GM18526 (cell line): ENCODE data around the gene RFX4.

Experiments used
- POLR2A ChIP-seq: IDR thresholded peaks from 3 replicates; pipeline ENCODE4 v1.6.1; 2011; ENCODE audit not compliant: insufficient read length; ENCODE audit errors: extremely low read depth

RFX4 gene

DNA sequence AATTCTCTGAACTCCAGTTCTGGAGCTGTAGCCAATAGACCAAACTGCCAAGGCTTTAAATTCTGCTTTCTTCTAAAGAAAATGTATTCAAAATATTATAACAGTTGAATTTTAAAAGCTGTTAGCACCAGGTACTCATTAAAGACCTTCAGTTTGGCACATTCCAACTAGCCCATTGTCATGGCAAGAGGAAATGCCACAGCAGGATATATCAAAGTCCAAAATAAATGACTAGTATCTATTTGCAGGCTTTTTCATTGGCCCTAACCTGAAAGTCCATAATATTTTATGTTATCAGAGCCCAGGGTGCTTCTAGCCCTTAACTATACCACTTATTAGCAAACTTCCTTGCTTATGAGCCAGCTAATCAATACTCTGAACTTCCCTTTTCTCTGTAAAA is 188.6 kb downstream of the RFX4 start:
- TF ChIP-seq POLR2A, result no peak

DNA sequence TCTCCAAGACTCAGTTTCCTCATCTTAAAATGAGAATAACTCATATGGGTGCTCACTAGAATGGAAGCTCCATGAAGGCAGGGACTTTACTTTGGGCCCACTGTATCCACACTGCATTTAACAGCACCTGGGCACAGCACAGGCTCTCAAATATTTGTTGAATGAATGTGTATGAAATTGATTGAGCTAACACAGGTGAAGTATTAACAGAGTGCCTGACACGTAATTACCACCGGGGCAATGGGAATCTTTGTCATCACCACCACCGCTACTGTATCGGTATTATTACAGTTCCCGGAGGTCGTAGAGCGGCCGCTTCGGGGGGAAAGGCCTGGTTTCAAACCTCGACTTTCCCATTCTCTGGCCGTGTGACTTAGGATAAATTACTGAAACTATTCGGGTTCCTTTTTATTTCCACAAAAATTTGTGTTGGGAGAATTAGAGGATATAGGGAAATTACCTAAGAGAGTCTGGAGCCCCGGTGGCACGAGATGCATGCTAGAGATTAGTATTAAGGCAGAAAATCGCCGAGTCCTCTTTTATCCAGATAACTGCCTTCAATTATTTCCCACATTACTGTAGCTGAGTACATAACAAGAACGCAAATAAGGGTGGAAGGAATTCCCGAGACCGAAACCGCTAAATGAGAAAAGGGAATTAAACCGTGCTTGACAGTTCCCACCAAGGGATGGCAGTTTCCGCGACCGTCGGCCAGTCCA is 190.6 kb downstream of the RFX4 start:
- no peak for TF ChIP-seq POLR2A

DNA sequence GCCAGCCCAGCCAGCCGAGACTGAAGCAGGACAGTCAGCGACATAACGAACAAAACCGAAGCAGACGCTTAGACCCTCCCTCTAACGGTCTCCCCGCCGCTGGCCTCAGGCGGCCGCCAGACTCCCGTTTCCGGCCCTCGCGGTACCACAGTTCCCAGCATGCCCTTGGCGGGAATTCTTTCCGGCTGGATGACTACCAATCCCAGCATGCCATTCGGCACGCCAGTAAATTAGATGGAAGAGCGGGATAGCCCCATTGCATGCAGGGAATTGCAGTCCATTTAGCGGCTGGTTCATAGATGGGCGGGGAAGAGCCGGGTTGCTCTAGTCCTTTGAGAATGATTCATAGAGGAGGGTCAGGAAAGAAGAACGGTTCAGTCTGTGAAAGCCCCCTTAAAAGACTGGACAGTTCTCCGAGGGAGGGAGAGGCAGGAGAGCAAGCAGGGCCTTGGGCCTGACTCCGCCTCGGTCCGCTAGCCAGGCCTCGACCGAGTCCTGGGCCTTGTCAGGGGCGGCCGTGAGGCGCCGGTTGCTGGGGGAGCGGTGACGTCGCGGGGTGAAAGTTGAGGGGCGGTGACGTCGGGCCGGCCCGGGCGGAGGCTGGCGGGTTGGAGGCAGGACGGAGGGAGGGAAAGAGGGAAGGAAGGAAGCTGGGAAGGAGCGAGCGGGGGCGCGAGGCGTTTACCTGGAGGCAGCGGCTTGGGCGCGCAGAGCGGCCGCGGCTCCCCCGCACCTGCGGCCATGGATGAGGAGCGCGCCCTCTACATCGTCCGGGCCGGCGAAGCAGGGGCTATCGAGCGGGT is 191.4 kb downstream of the RFX4 start, which contains the start of gene RIC8B:
Gene RIC8B, plus strand, starts transcription at position 678 of the 803 bp plus-strand sequence. Its CDS starts 64 bp downstream, at position 742.
- TF ChIP-seq POLR2A, result peak; percentile 71

DNA sequence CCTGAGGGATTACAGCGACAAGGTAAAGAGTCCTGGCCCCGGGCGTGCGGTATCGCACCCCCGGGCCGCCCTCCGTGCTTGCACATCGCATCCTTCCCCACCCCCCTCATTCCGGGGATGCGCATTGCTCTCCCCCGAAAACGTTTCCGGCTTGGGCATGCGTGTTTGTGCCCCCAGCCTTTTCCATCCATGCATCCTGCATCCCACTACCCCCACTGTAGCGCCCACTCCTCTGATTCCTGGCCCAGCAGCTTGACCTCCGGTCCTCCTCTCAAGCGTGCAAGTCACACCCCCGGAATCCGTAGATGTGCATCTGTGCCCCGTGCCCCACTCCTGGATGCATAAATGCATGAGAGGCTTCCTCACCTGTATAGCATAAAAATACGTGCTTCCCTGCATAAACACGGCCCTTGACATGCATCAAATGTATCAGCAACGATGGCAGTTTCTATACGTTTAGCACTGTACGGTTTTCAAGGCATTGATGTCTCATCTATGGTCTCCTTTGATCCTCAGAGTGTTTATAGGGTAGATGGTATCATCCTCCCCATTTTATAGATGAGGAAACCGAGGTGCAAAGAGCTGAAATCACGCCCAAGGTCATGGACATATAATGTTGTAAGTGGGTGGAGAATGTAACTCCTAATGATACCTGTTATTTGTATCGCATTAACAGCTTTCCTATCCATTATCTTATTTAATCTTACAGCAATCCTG is 192.2 kb downstream of the RFX4 start:
- TF ChIP-seq POLR2A, result no peak

DNA sequence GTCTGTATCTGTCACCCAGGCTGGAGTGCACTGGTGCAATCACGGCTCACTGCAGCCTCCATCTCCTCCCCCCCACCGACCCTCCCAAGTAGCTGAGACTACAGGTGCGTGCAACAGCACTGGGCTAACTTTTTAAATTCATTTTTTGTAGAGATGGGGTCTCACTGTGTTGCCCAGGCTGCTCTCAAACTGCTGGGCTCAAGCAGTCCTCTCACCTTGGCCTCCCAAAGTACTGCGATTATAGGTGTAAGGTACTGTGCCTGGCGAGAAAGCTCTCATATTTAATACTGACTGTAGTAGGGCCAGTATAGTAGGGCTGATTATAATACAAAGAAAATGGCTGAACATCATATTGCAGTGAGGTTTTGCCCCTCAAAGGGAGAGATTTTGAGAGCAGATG is 194.1 kb downstream of the RFX4 start:
- TF ChIP-seq POLR2A, result no peak

DNA sequence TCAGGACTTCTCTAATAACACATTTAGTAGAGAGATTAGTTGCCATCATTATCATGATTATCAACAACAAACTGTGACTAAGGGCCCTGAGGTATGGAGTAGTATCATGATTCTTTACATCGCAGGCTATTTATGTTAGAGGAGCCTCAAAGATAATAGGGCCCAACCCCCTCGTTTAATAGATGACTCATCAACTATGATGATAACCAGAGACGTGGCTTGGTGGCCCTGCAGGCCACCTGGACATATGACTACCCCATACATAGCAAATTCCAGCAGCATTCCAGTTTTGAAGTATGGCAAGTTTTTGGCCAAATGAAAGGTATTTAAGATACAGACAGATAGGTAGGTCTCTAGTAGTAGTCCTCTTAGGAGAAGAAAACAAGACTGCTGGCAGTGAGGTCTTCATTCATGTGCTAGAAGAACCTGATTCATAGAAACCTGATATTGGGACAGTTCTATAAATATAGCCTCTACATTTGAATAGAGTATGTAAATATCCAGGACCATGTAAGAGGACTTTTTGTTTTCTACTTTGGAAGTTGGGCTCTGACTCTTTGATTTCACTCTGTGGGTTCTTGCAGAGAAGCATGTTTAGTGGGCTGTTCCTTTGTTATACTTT is 197.3 kb downstream of the RFX4 start:
- no peak for TF ChIP-seq POLR2A

DNA sequence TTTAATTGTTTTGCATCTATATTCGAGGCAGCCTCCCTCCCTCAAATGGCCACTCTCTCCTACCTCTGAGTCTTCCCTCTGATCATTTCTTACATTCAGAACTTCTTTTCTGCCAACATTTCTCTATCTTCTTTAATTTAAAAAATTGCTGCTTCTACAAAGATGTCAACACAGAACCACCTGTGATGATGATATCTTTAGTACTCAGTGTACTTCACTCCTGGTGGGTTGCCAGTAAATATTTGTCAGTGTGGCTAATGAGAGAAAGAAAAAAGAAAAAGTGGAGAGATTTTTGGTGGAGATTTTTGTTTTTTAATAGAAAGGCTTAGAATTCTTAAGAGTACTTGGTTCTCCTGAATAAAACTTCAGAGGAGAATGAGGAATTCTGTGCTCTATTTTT is 199.8 kb downstream of the RFX4 start:
- no peak for TF ChIP-seq POLR2A

DNA sequence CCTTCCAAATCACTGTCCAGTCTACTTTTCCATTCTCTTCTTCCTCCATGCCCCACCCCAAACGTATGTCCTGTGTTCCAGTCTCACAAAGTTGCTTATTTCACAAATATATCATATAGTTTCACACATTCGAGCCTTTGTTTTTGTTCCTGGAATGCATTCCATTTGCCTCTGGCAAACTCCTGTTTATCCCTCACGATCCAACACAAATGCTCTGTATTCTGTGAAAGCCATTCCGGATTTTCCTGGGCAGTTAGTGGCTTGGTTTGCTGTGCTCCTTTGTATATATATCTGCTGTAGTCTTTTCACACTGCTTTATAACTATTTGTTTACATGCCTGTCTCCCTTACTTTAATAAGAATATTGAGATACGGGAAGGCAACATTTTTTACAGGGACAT is 200.7 kb downstream of the RFX4 start:
- no peak for TF ChIP-seq POLR2A

DNA sequence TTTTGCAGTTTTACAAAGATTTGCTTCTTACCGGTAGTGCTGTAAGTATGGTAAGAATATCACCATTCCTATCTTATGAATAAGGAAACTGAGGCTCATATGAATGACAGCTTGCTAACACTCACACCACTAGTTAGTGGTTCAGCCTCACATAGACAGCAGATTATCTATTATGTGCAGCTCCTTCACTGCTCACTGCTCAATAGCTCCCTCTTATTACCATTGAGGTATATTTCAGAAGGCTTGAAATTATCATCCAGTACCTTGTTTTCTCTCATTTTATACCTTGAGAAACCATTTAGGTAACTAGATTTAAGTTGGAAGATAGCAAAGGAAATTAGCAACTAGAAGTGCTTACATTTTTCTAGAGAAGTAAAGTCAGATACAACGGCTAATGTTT is 207.2 kb downstream of the RFX4 start:
- TF ChIP-seq POLR2A, result no peak

DNA sequence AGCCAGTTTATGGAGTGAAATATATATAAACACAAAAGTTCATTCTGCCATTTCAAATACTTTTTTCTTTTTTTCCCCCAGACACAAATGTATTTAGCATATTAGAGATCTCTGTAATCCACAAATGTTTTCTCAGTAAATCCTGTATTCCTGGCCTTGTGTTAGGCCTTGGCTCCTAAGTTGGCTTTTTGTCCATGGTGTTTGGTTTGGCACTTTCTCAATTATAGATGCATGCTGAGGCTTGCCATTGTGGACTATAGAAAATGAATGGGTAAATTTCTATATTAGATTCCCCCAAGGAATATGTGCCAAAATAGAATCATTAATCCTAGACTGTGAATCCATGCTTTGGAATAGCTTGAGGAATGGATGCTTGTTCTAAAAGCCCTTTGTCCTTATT is 208.7 kb downstream of the RFX4 start:
- TF ChIP-seq POLR2A, result no peak

DNA sequence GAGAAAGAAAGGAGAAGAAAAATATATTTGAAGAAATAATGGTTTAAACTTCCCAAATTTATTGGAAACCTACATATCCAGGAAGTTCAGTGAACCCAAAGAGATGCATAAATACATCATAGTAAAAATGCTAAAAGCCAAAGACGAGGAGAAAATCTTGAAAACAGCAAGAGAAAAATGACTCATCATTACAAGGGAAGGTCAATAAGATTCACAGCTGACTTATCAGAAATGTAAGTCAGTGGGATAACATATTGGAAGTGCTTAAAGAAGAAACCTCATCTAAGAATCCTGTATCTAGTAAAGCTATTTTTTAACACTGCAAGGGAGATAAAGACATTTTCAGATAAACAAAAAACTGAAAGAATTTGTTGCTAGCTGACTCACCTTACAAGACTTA is 211.6 kb downstream of the RFX4 start:
- TF ChIP-seq POLR2A, result no peak

DNA sequence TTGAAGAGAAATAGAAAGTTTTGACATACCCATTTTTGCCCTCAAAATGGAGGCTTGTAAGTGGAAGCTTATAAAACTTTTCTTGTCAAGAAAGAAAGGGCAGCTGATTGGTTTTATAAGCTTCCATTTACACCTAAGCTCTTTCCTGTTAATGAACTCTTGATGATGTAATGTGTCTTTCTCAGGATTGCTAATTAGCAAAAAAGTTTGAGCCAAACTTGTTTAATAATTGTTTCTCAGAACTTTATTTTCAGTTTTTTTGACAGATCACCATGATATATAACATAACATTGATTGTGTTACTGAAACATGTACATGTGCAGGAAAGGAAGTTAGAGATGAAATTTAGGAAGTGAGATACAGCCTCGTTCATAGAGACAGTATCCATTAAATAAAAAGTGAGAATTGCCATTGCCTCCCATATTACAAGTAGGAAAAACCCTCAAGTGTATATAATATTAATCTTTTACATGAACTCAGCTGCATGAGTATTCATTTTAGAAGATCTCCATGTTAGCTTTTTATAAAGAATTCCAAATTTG is 218.4 kb downstream of the RFX4 start:
- TF ChIP-seq POLR2A, result no peak

DNA sequence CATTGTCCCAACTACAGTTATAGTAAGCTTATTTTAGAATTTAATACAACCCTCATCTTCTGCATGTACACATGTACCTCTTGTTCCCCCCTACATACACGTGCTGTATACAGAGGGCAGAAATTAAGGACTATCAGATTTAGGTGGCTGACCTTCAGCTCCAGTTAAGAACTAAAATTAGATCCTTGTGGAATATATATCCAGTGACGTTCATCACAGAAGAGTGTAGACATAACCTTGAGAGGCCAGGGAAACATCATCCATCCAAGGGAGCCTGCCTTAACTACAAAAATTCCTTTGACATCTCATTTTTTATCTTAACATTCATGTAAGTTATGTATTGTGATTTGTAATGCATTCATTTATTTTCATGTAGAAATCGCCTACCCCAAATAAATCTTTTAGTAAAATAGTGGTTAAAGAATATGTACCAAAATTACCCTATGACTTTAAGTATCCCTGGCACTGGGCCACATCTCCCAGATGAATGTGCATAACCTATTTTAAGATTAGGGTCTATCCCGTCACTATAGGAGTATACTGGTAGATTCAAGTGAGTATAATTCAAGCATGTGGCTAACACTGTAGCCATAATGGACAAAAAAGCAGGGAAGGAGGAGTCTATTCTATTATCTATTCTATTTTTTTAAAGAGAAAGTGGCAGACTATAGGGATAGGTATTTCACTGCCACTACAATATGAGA is 219.2 kb downstream of the RFX4 start:
- TF ChIP-seq POLR2A, result no peak

DNA sequence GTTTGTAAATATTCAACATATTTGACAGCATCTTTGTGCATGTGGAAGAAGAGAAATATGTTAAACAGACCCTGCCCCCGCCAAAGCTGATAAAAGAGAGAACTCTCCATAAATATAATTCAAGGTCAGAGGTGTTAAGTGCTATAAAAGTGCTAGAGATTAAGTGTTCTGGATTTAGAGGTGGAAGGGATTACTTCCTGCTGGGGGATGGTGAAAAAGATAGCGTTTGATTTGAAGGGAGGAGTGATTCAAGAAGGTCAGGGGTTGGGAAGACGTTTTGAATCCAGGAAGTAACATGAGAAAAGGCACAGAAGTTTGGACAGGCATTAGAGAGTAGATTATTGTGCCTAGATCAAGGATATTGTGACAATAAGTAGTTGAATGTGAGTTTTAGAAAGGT is 221.9 kb downstream of the RFX4 start:
- TF ChIP-seq POLR2A, result no peak
